HG02973 (cell line): ENCODE measurements around the gene ZNF488.

Experiments used
- ATAC-seq: cut with Tn5 transposase; IDR thresholded peaks from one replicate; pipeline ENCODE4 v1.9.1; 2021; ENCODE audit warnings: moderate library complexity; ENCODE audit not compliant: unreplicated experiment

ZNF488 gene

DNA sequence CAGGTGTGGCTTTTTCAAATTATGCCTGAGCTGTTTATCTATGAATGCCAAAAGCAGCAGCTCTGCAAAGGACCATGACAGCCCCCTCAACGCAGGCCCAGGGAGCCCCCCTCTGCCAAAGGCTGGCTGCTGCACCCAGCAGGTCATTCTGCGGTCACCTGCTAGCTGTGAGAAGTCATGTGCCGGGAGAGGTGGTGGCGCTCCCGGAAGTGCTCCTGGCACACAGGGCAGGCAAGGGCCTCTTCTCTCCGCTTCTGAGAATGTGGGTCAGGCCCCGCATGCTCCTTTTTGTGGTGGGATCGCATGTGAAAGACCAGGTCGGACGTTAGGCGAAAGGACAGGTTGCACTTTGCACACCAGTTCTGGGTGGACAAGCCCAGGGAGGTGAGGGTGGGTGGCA is 16.4 kb downstream of the ZNF488 start:
- ATAC-seq: no peak

GRCh38 chr10:47366731-47367460 is 17.2 kb downstream of the ZNF488 start:
- ATAC-seq: no peak

DNA sequence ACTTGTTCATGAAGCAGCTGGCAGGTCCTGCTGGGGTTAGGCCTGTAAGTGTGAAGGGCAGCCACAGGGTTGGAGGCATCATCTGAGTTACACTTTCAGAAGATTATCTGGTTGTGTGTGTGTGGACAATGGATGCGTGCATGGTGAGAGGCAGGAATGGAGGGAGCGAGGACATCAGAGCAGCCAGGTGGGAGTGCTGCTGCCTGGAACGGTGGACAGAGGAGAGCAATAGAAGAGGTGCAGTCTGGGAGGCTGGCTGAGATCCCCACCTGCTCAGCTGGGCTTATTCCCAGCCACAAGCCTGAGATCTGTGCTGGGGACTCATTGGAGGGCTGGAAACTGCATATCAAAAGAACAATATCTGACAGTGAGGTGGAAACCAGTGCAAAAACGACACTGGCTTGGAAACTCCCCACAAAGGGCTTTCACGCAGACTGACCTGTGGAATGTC is 17.9 kb downstream of the ZNF488 start:
- ATAC-seq: no peak

- no peak for ATAC-seq
Observed at GRCh38 chr10:47365431-47366180, 18.5 kb downstream of the ZNF488 start.

GRCh38 chr10:47364911-47365310 is 19.2 kb downstream of the ZNF488 start:
- ATAC-seq: no peak

GRCh38 chr10:47364366-47364765 is 19.7 kb downstream of the ZNF488 start:
- no peak for ATAC-seq

DNA sequence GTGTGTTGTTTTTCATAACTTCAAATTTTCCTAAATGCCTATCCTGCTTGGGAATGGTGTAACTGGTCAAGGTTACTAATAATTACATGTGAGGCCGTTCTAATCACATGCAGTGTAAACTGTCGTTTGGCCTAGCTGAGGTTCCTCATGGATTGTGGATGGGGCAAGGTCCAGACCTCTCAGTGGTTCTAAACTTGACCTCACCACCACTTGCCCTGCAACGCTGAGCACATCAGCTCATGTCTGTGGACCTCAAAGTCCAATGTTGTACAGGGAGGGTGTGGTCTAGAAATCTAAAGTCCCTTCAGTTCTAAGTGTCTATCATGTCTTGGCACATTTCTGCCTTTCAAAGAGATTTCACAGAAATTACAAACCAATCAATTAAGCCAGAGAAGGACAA is 20.3 kb downstream of the ZNF488 start:
- ATAC-seq: no peak

DNA sequence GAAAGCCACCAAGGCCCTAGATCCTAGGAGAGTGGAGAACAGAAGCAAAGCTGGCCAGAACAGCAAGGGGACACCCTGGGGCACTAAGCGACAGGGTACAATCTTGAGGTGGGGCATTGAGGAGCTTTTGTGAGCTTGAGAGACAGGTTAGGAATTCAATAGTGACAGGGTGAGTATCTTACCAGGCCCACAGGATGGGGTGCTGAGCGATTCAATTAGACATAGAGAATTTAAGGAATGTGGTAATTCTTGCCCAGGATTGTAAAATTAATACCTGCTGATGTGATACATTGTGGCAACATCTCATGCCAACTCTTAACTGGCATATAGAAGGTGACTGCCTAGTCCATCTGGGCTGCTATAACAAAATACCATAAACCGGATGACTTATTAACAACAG is 21.9 kb downstream of the ZNF488 start:
- ATAC-seq: no peak

GRCh38 chr10:47361293-47361692 is 22.8 kb downstream of the ZNF488 start:
- no peak for ATAC-seq

GRCh38 chr10:47360419-47361040 is 23.6 kb downstream of the ZNF488 start:
- ATAC-seq: no peak

GRCh38 chr10:47359626-47360418 is 24.3 kb downstream of the ZNF488 start:
- no peak for ATAC-seq

DNA sequence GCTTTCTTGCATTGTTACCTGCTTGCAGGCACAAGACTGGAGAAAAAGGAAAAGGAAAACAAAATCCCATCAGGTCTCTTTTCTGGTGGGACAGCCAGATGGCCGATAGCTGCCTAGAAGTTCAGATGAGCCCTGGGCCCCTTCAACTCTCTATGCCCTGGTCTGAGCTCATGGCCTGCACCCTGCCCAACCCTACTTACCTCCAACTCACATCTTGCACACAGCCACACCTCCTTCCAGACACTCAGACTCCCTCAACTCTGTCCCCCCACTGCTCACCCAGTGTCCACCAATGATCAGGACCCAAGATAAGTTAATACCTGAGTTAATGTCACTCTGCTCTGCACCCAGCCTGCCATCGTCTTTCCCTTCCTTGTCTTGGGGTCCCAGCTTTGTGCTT is 25.0 kb downstream of the ZNF488 start:
- no peak for ATAC-seq

DNA sequence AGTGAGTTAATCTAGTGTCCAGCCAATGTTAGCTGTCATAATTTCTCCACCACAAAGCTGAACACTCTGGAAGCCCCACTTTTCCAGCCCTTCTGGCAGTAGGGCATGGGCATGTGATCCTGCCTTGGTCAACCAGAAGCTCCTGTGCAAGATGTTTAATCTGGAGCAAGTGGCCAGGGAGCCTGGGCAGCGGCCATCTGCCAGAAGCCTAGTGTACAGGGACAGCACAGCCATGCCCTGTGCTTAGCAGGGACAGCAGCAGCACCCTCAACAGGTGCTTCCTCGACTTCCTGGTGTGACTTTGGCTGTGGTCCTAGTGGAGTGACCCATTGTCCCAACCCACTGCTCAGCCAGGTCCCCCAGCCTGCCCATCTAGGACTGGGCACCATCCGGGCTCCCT is 25.6 kb downstream of the ZNF488 start:
- no peak for ATAC-seq

DNA sequence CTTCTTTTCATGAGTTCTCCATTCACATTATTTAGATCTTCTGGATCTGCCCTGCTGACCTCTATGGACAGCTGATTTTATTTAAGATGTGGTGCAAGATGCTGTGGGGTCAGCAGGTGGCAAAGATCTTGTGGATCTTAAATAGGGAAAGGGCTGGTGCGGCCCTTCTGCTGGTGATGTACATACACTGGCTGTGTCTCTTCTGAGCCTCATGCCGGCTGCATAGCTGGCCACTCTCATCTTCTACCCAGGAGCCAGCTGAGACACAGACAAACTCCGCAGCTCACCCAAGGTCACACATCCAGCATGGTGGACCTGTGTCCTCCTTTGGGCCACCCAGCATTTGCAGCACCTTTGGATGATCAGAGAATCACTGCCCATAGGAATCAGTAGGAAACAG is 26.2 kb downstream of the ZNF488 start:
- no peak for ATAC-seq

DNA sequence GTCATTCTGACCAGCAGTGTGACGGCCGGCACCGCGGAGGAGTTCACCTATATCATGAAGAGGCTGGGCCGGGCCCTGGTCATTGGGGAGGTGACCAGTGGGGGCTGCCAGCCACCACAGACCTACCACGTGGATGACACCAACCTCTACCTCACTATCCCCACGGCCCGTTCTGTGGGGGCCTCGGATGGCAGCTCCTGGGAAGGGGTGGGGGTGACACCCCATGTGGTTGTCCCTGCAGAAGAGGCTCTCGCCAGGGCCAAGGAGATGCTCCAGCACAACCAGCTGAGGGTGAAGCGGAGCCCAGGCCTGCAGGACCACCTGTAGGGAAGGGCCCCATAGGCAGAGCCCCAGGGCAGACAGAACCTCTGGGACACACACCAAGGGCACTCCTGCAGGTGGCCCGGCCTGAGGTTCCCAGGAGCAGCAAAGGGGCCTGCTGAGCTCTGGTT is 26.9 kb downstream of the ZNF488 start:
- ATAC-seq: no peak

- no peak for ATAC-seq
Observed at GRCh38 chr10:47356708-47357107, 27.4 kb downstream of the ZNF488 start.

DNA sequence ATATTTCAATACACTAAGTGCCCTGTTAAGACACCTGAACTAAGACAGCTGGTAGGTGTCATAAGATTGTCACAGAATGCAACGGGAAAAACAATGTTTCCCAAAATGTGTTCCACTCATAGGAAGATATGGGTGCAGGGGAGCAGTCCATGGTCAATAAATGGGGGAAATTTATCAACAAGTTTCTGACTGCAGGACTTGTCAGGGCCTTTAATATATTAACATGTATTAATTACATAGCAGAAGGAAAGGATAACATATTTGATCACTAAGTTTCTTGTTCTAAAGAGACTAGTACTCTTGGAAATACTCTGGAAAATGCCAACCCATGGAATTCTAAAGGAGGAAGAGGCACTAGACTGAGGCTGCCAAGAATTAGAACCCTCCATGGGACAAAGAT is 29.2 kb downstream of the ZNF488 start:
- no peak for ATAC-seq

- ATAC-seq: no peak
Observed at GRCh38 chr10:47354165-47354564, 29.9 kb downstream of the ZNF488 start.

- ATAC-seq: no peak
Observed at GRCh38 chr10:47353351-47353750, 30.7 kb downstream of the ZNF488 start.

DNA sequence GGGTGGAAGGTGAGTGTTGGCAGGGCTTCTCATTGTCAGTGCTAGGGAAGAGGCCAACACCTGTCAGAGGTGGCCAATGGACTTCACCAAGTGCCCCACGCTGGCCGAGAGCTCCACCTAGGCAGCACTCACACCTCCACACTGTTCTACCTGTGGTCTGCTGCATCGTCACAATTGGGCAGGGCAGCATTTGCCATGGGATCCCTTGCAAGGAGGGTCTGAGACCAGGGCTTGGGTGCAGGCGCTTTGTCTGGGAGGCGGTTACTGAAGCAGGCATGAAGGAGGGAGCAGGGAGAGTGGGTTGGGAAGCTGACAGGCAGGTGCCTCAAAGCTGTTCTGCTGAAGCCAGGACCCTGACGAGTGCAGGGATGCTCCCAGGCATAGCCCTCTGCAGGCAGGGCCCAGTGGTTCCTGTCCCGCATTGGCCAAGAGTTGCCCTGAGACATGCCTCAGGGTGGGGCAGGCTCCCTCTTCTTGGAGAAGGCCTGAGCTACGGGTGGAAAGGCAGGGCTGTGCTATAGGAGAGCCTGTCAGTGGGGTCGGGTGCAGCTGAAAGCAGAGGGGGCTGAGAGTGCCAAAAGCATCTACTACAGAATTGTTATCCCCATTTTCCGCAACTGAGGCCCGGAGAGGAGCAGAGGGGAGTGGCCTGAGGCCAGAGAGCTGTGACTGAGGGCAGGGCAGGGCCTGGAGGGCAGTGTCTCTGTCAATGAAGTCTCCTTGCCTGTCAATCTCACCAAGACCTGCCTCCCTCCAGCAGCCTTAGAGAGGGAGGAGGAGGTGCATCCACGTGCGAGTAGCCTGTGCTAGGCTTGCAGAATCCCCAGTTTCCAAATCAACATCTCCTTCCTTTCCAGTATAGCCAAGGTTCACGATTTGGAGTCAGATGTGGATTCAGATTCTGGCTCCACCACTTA is 31.9 kb downstream of the ZNF488 start:
- ATAC-seq: no peak
